Glutamatergic neuron (in vitro differentiated cells): ENCODE results near the gene MRPS24. TPM values are rescaled to one million over a fixed set of nuclear protein-coding genes. Genes with fewer than 3 reads are reported as not detected.

Source experiments
- DNase-seq: peaks from one replicate; pipeline ENCODE4 v3.0.0; 2022
- H3K27ac Mint-ChIP-seq: one replicate; pipeline ENCODE4 v1.8.0; 2020; ENCODE audit warnings: mild to moderate bottlenecking, mixed read lengths, inconsistent platforms; ENCODE audit not compliant: unreplicated experiment
- H3K27me3 Mint-ChIP-seq: one replicate; pipeline ENCODE4 v1.8.0; 2020; ENCODE audit warnings: mild to moderate bottlenecking, moderate library complexity, mixed read lengths, inconsistent platforms; ENCODE audit not compliant: unreplicated experiment
- H3K36me3 Mint-ChIP-seq: one replicate; pipeline ENCODE4 v1.8.0; 2020; ENCODE audit warnings: mild to moderate bottlenecking, mixed read lengths, inconsistent platforms; ENCODE audit not compliant: unreplicated experiment
- H3K4me1 Mint-ChIP-seq: one replicate; pipeline ENCODE4 v1.8.0; 2020; ENCODE audit warnings: mild to moderate bottlenecking, low read depth, mixed read lengths, inconsistent platforms; ENCODE audit not compliant: unreplicated experiment
- H3K4me3 Mint-ChIP-seq: one replicate; pipeline ENCODE4 v1.8.0; 2020; ENCODE audit warnings: mild to moderate bottlenecking, mixed read lengths, inconsistent platforms; ENCODE audit not compliant: unreplicated experiment
- H3K9me3 Mint-ChIP-seq: one replicate; pipeline ENCODE4 v1.8.0; 2020; ENCODE audit warnings: mild to moderate bottlenecking, moderate library complexity, mixed read lengths, inconsistent platforms; ENCODE audit not compliant: unreplicated experiment
- total RNA-seq: library from RNA; stranded (reverse); fragmentation: NEBNext Ultra II Directional; extraction: Animal tissue kit (Norgen Biotek cat#: 25700); gene quantifications from one replicate; pipeline ENCODE4 v1.2.1, GENCODE V29; 2021; ENCODE audit not compliant: unreplicated experiment
- TF ChIP-seq, protein P1 (sequence below): fragments of 200-600 bp; sonication (generic); IDR thresholded peaks from one replicate; pipeline ENCODE4 v1.5.0; 2021; ENCODE audit not compliant: partially characterized antibody, unreplicated experiment

MRPS24 gene
- total RNA-seq, 1 donor from 2014 or later, result 60.8 TPM

DNA sequence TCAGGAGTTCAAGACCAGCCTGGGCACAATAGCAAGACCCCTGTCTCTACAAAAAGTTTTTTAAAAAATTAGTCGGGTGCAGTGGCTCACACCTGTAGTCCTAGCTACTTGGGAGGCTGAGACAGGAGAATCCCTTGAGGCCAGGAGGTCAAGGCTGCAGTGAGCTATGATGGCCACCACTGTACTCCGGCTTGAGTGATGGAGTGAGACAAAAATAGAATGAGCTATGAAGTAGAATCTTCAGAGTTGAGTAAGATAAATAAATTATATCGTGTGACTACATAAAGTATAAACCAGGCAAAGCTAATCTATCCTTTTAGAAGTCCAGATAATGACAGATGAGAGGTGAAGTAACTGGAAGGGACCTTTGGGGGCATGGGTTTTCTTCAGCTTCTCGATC, 15.3 kb upstream of the MRPS24 start:
- Mint-ChIP-seq H3K9me3 (peaks cover 3% of the 10 kb centered on the region), H3K4me3 (no peak overlapping the region), H3K4me1 (peaks cover 3% of the 10 kb centered on the region), H3K36me3 (peaks cover 7% of the 10 kb centered on the region), H3K27ac (no peak overlapping the region), H3K27me3 (peaks cover 4% of the 10 kb centered on the region)
- no peak for DNase-seq
- TF ChIP-seq, protein P1, sequence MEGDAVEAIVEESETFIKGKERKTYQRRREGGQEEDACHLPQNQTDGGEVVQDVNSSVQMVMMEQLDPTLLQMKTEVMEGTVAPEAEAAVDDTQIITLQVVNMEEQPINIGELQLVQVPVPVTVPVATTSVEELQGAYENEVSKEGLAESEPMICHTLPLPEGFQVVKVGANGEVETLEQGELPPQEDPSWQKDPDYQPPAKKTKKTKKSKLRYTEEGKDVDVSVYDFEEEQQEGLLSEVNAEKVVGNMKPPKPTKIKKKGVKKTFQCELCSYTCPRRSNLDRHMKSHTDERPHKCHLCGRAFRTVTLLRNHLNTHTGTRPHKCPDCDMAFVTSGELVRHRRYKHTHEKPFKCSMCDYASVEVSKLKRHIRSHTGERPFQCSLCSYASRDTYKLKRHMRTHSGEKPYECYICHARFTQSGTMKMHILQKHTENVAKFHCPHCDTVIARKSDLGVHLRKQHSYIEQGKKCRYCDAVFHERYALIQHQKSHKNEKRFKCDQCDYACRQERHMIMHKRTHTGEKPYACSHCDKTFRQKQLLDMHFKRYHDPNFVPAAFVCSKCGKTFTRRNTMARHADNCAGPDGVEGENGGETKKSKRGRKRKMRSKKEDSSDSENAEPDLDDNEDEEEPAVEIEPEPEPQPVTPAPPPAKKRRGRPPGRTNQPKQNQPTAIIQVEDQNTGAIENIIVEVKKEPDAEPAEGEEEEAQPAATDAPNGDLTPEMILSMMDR, result no peak

DNA sequence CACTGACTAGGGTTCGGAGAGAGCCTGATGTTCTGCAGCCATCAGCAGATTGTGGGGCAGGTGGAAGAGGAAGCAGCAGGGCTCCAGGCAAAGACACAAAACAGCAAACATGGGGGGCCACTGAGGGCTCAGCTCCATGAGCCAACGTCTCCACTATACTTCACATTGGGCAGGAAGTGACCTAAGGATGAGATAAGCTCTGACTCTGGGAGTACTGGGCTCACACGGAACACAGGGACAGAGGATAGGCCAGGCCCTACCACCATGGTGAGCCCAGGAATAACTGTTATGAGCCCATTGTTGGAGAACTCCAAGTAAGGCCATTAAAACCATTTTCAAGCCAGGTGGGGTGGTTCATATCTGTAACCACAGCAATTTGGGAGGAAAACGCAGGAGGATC, 14.9 kb upstream of the MRPS24 start:
- DNase-seq, result no peak
- H3K27me3 Mint-ChIP-seq, result peaks cover 4% of the 10 kb centered on the region
- peaks cover 7% of the 10 kb centered on the region for H3K36me3 Mint-ChIP-seq
- no peak overlapping the region for H3K4me3 Mint-ChIP-seq
- no peak overlapping the region for H3K27ac Mint-ChIP-seq
- TF ChIP-seq, protein P1, result no peak
- peaks cover 1% of the 10 kb centered on the region for H3K4me1 Mint-ChIP-seq
- peaks cover 3% of the 10 kb centered on the region for H3K9me3 Mint-ChIP-seq

DNA sequence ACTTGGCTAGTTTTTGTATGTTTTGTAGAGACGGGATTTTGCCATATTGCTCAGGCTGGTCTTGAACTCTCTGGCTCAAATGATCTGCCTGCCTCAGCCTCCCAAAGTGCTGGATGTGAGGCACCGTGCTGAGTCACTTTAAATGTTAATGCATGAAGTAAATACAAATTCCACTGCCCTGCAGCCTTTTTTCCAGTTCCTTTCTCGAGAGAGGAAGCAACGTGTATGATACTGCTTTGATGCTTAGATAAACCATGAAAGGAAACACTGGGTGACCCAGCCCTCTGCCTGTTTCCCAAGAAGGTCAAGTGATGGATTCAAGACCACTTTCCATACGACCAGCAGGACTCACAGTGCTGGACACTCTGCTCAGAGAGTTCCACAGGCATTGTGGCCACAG, 11.3 kb upstream of the MRPS24 start:
- Mint-ChIP-seq H3K9me3 (peaks cover 4% of the 10 kb centered on the region), H3K4me3 (no peak overlapping the region), H3K27ac (no peak overlapping the region)

DNA sequence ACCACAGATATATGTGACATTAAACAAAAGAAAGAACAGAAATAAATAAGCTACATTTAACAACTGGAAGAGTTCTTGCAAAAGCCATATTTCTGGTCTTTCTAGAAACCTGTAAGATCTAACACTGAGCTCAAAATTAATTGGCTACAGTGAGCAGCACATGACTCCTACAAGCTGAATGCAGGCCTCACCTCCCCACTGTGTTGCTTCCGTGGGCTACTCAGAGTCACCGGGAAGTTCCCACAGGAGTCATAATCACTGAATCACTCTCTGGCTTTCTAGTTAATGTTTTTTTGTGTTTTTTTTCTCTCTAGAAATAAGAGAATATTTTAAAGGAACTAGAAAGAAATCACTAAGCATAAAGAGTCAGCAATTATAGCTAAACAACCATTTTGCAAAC, 10.2 kb upstream of the MRPS24 start:
- peaks cover 3% of the 10 kb centered on the region for H3K9me3 Mint-ChIP-seq
- H3K4me1 Mint-ChIP-seq, result no peaks in the 10 kb centered on the region
- peaks cover 10% of the 10 kb centered on the region for H3K36me3 Mint-ChIP-seq
- TF ChIP-seq, protein P1, result no peak
- no peak overlapping the region for H3K27ac Mint-ChIP-seq
- H3K27me3 Mint-ChIP-seq, result peaks cover 5% of the 10 kb centered on the region
- H3K4me3 Mint-ChIP-seq, result no peak overlapping the region
- no peak for DNase-seq

More for the DNA sequence above, 11.3 kb upstream of the MRPS24 start:
- TF ChIP-seq, protein P1, result no peak
- no peaks in the 10 kb centered on the region for H3K4me1 Mint-ChIP-seq
- DNase-seq, result no peak
- H3K36me3 Mint-ChIP-seq, result peaks cover 10% of the 10 kb centered on the region
- H3K27me3 Mint-ChIP-seq, result peaks cover 3% of the 10 kb centered on the region

DNA sequence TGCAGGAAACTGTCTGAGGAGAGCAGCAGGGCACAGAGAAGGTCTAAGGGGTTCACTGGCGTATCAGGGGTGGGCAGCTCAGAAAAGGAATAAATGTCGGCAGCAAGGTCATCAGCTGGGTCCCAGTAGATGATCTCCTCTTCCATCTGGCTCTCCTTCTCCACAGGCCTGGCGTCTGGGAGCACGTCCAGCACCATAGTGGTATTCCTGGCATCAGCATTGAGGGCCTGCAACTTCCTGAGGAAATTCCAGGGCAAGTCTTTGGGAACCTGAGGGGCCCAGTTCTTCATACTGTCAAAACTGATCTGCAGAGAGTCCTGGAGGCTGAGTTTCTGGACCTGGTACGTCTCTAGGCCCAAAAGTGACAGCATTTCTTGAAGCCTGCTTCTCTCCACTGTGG, 9.6 kb upstream of the MRPS24 start:
- Mint-ChIP-seq H3K27ac (no peak overlapping the region), H3K36me3 (peaks cover 8% of the 10 kb centered on the region), H3K4me3 (no peak overlapping the region), H3K4me1 (no peaks in the 10 kb centered on the region), H3K27me3 (peaks cover 5% of the 10 kb centered on the region), H3K9me3 (peaks cover 3% of the 10 kb centered on the region)
- TF ChIP-seq, protein P1, result no peak
- DNase-seq, result no peak
